ENCODE results near the gene TMEM132C.

- TF ChIP-seq TEAD4 (IDR thresholded peaks at IDR 0.05; ENCODE audit: borderline replicate concordance, insufficient read depth) (no peak), CTCF (IDR thresholded peaks at IDR 0.05) (no peak)
These were observed 31.1 kb upstream of the TMEM132C start for GRCh38 chr12:128235635-128236417.

Data from SK-N-SH (cell line).